Calu3 (cell line): ENCODE data around the gene ELAC1. TPM values are rescaled to one million over a fixed set of nuclear protein-coding genes. Genes with fewer than 3 reads are reported as not detected.
"Not testable (repeated sequence)": the region's sequence is repeated elsewhere in the genome, so short reads cannot be mapped to it uniquely, and the experiment has no call there.

ENCODE experiments used
- BruUV-seq: library from RNA; stranded (reverse); fragments of 400-500 nt; replicated peaks from 2 replicates; lab custom pipeline; 2021; lab: Mats Ljungman, UMichigan
- CTCF ChIA-PET: fragments of 300-600 bp; sonication (Branson Sonifier 250); formaldehyde crosslinking; loops from one replicate; lab custom pipeline; 2022; ENCODE audit warnings: antibody characterized with exemption; lab: Charles Lee
- DNase-seq: peaks from one replicate; pipeline ENCODE4 v3.0.0; 2022
- H3K27ac Mint-ChIP-seq: one replicate; pipeline ENCODE4 v1.8.0; 2022; ENCODE audit warnings: mixed read lengths; ENCODE audit not compliant: unreplicated experiment
- H3K27me3 Mint-ChIP-seq: one replicate; pipeline ENCODE4 v1.8.0; 2022; ENCODE audit warnings: mixed read lengths; ENCODE audit not compliant: unreplicated experiment
- H3K36me3 Mint-ChIP-seq: one replicate; pipeline ENCODE4 v1.8.0; 2022; ENCODE audit warnings: mild to moderate bottlenecking, moderate library complexity, mixed read lengths; ENCODE audit not compliant: insufficient read depth, unreplicated experiment
- H3K4me1 Mint-ChIP-seq: one replicate; pipeline ENCODE4 v1.8.0; 2022; ENCODE audit warnings: mild to moderate bottlenecking, low read depth, mixed read lengths; ENCODE audit not compliant: unreplicated experiment
- H3K4me3 Mint-ChIP-seq: one replicate; pipeline ENCODE4 v1.8.0; 2022; ENCODE audit warnings: mild to moderate bottlenecking, low read depth, moderate library complexity, mixed read lengths; ENCODE audit not compliant: unreplicated experiment
- H3K9me3 Mint-ChIP-seq: one replicate; pipeline ENCODE4 v1.8.0; 2022; ENCODE audit warnings: low read depth, mixed read lengths; ENCODE audit not compliant: unreplicated experiment
- CTCF ChIP-seq: fragments of 200-600 bp; IDR thresholded peaks from one replicate; pipeline ENCODE4 v1.8.0; 2022; ENCODE audit warnings: antibody characterized with exemption; ENCODE audit not compliant: unreplicated experiment
- intact Hi-C: fragments of 100-400 bp; cut with micrococcal nuclease; formaldehyde crosslinking; loops from one replicate; pipeline ENCODE4 v1.10.0; 2022; ENCODE audit not compliant: unreplicated experiment
- total RNA-seq: library from RNA; stranded (reverse); gene quantifications from 2 replicates; pipeline ENCODE4 v1.2.3, GENCODE V29; 2022

Gene ELAC1
- total RNA-seq, 1 experiment from 2014 or later: 12.4 TPM

DNA sequence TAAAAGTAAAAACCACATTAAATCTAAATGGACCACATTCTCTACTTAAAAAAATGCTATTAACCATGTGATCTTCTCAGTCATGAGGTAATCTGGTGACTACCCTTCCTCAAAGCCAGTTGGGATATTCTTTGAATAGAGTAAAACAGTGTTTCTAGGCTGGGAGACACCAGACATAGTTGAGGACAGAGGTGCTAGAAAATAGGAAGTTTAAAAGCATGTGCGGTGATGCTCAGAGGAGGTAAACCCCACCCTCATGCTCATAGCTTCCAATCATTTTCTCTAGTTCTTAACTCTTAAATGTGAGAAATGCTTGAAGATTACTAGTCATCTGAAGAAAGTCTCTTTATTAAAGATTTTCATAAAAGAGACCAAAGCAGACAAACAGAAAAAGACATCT, 30.7 kb upstream of the ELAC1 start:
- H3K27me3 Mint-ChIP-seq: no peaks in the 10 kb centered on the region
- no TSS peak for BruUV-seq
- intact Hi-C loops: no loop called here
- H3K4me3 Mint-ChIP-seq: no peak overlapping the region
- CTCF ChIA-PET: no interaction called here
- no peaks in the 10 kb centered on the region for H3K4me1 Mint-ChIP-seq
- TF ChIP-seq CTCF: no peak
- no peaks in the 10 kb centered on the region for H3K9me3 Mint-ChIP-seq
- no peak overlapping the region for H3K27ac Mint-ChIP-seq
- DNase-seq: no peak
- H3K36me3 Mint-ChIP-seq: no peaks in the 10 kb centered on the region

DNA sequence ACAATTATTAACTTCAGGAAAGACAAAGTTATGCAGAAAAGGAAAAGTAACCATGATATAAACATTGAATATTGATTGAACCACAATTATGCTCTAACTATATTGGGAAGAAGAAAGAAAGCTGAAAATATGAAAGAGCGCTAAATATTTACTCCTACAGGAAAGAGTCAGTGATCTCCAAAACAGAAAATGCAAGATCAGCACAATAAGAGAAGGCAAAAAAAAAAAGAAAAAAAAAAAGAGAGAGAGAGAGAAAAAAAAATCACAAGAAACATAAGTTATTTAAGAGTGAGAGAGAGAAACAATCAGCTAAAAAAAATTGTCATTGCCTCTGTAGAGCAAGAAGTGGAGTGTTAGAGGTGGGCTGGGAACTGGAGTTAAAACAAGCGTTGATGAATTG, 28.9 kb upstream of the ELAC1 start:
- Mint-ChIP-seq H3K9me3 (no peaks in the 10 kb centered on the region), H3K36me3 (no peaks in the 10 kb centered on the region), H3K4me3 (no peak overlapping the region), H3K27me3 (no peaks in the 10 kb centered on the region), H3K4me1 (no peaks in the 10 kb centered on the region), H3K27ac (no peak overlapping the region)
- no peak for TF ChIP-seq CTCF
- no TSS peak for BruUV-seq
- no peak for DNase-seq
- intact Hi-C loops: no loop called here
- CTCF ChIA-PET: no interaction called here

DNA sequence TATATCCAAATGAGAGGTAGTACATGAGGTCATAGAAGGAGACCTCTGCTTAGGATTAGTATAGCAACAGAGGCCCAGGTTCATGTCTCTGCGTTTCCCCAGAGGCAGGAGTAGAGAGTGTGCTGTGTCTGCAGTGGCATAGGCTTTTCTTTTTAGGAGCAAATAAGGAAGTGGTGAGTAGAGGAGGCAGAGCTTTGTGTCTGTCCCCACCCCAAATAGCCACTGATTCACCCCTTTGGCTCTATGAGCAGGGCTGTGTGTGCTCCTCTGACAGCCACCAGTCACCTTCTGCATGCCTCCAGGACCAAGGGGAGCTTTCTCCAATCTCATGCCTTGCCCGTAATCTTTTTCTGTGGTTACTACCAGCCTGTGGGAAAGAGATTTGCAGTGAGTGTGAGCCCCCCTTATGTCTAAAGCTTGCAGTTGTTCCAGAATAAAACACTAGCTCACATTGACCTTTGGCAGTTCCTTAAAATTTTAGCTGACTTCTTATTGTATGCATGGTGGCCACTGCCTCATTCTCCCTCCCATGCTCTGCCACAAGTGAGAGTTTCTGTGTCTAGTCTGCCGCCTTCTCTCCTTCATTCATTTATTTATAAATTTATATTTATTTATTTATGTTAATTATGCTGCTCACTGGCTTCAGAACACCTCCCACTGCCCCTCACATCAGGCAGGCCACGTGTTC, 23.5 kb upstream of the ELAC1 start:
- no TSS peak for BruUV-seq
- H3K4me3 Mint-ChIP-seq: no peak overlapping the region
- no peak overlapping the region for H3K27ac Mint-ChIP-seq
- H3K4me1 Mint-ChIP-seq: no peaks in the 10 kb centered on the region
- DNase-seq: no peak
- H3K36me3 Mint-ChIP-seq: no peaks in the 10 kb centered on the region
- H3K27me3 Mint-ChIP-seq: no peaks in the 10 kb centered on the region
- no peaks in the 10 kb centered on the region for H3K9me3 Mint-ChIP-seq
- CTCF ChIA-PET: no interaction called here
- intact Hi-C loops: no loop called here
- no peak for TF ChIP-seq CTCF

GRCh38 chr18:50945918-50946317, 21.9 kb upstream of the ELAC1 start:
- DNase-seq, H3K27ac Mint-ChIP-seq, H3K4me3 Mint-ChIP-seq, H3K9me3 Mint-ChIP-seq, H3K27me3 Mint-ChIP-seq, H3K36me3 Mint-ChIP-seq, CTCF ChIA-PET, BruUV-seq, intact Hi-C loops, H3K4me1 Mint-ChIP-seq: not testable (repeated sequence)

DNA sequence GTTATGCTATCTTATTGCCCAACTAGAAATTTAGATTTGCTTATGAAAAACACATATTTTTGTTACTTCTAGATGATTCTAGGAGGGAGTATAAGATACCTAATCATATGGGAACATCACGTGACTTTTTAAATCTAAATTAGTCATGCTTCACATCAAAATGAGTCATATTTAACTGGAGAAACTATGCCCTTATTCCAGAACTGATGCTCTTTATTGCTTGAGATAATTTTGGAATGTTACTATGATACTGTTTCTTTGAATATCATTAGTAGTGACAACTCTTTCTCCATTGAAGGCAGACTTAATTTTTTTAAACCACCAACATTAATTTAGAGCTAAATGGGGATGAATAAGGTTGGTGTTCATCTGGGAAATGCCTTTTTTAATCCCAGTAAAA, 19.9 kb upstream of the ELAC1 start:
- Mint-ChIP-seq H3K27ac (no peak overlapping the region), H3K4me1 (no peaks in the 10 kb centered on the region), H3K9me3 (no peaks in the 10 kb centered on the region), H3K27me3 (no peaks in the 10 kb centered on the region), H3K4me3 (no peak overlapping the region), H3K36me3 (no peaks in the 10 kb centered on the region)
- DNase-seq: no peak
- BruUV-seq: no TSS peak
- intact Hi-C loops: no loop called here
- CTCF ChIA-PET: no interaction called here
- no peak for TF ChIP-seq CTCF
